ENCODE measurements around the gene PROX1. TPM values are rescaled to one million over a fixed set of nuclear protein-coding genes. Genes with fewer than 3 reads are reported as not detected.

The PROX1 gene
- total and polyA plus RNA-seq, 9 of the 15 experiments (the other 6 are each of a cell fraction or from before 2014, with no cell fraction given) = 0.14 to 0.22 TPM; not detected in 7

GRCh38 chr1:214003233-214003632, 15.5 kb downstream of the PROX1 start (continued):
- TF ChIP-seq ZNF41 (CRISPR knock-in tag; conservative IDR thresholded peaks at IDR 0.05) (no peak), EZH2 (IDR thresholded peaks at IDR 0.05; ENCODE audit: borderline replicate concordance, low read depth, low read length) (no peak), MAFF (IDR thresholded peaks at IDR 0.05; ENCODE audit: low read length) (no peak), USF1 (CRISPR knock-in tag; IDR thresholded peaks at IDR 0.05) (no peak), GABPB1 (CRISPR knock-in tag; IDR thresholded peaks at IDR 0.05) (no peak), ZBED1 (IDR thresholded peaks at IDR 0.05) (no peak), ZNF436 (CRISPR knock-in tag; IDR thresholded peaks at IDR 0.05) (no peak), BCL6 (CRISPR knock-in tag; IDR thresholded peaks at IDR 0.05) (no peak), GMEB1 (CRISPR knock-in tag; IDR thresholded peaks at IDR 0.05) (no peak), HMBOX1 (IDR thresholded peaks at IDR 0.05) (peak; percentile 27; the same call in 1 of the 2 replicates), ZNF146 (CRISPR knock-in tag; IDR thresholded peaks at IDR 0.05; ENCODE audit: unreplicated experiment) (no peak), POLR2AphosphoS5 (IDR thresholded peaks at IDR 0.05; ENCODE audit: control insufficient read depth, insufficient read depth, low read depth, low read length) (peak; percentile 92), PRMT5 (CRISPR knock-in tag; IDR thresholded peaks at IDR 0.05) (no peak), ZBTB9 (CRISPR knock-in tag; IDR thresholded peaks at IDR 0.05) (no peak), ILK (tag; IDR thresholded peaks at IDR 0.05; ENCODE audit: borderline replicate concordance, low read depth) (no peak), RFX5 (IDR thresholded peaks at IDR 0.05; ENCODE audit: low read depth, low read length) (no peak), ZNF316 (IDR thresholded peaks at IDR 0.05) (no peak), BHLHE40 (IDR thresholded peaks at IDR 0.05; ENCODE audit: low read length) (peak; percentile 79), ZNF696 (CRISPR knock-in tag; conservative IDR thresholded peaks at IDR 0.05) (no peak), FOXP4 (CRISPR knock-in tag; IDR thresholded peaks at IDR 0.05; ENCODE audit: borderline replicate concordance) (no peak), XRCC5 (IDR thresholded peaks at IDR 0.05; ENCODE audit: low read depth, low read length) (no peak), MAX (CRISPR knock-in tag; IDR thresholded peaks at IDR 0.05) (no peak), KAT7 (CRISPR knock-in tag; IDR thresholded peaks at IDR 0.05; ENCODE audit: borderline replicate concordance) (no peak), MCM7 (IDR thresholded peaks at IDR 0.05) (no peak), ZNF445 (CRISPR knock-in tag; IDR thresholded peaks at IDR 0.05; ENCODE audit: low read depth) (no peak)

Measured in K562 (cell line).